ENCODE measurements around the gene TTLL4. TPM values are rescaled to one million over a fixed set of nuclear protein-coding genes. Genes with fewer than 3 reads are reported as not detected.

TTLL4 gene
- total and polyA plus RNA-seq, 9 donors: 6.9 to 19.6 (median 17.2) TPM

DNA sequence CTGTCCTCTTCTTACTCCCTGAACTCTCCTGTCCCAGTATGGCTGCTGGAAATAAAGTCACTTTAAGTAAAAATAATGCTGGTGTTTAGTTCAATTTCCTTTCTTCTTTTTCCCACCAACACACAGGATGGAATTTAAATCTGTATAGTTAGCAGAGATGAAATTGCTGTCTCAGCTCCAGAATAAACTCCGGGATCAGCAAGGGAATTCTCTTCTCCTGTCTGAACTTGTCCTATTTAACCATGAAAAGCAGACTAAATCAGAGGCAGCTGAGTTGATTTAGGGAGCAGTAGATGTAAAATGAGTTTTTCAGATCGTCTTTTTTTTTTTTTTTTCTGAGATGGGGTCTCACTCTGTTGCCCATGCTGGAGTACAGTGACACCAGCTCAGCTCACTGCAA, 25.9 kb downstream of the TTLL4 start:
- Histone ChIP-seq H3K4me3 (no peak overlapping the region), H3K4me1 (ENCODE audit: insufficient read depth) (peaks cover 1% of the 10 kb centered on the region), H3K27ac (no peak overlapping the region), H3K36me3 (no peaks in the 10 kb centered on the region), H3K9me3 (no peaks in the 10 kb centered on the region), H3K27me3 (no peaks in the 10 kb centered on the region)
- WGBS, 3 donors: 77 to 85% (median 83%) methylated on average over 2 of the region's 2 CpGs
- intact Hi-C loops (cut with DNase I): loop anchor here in 1 of 4 donors (10.0 kb wide), 1 partner anchor 88 kb away; no protein-coding TSS in a partner anchor
- DNase-seq: no peak
- no peak for TF ChIP-seq POLR2A (IDR thresholded peaks at IDR 0.05)
- TF ChIP-seq EP300 (IDR thresholded peaks at IDR 0.05): no peak
- TF ChIP-seq, protein P1, sequence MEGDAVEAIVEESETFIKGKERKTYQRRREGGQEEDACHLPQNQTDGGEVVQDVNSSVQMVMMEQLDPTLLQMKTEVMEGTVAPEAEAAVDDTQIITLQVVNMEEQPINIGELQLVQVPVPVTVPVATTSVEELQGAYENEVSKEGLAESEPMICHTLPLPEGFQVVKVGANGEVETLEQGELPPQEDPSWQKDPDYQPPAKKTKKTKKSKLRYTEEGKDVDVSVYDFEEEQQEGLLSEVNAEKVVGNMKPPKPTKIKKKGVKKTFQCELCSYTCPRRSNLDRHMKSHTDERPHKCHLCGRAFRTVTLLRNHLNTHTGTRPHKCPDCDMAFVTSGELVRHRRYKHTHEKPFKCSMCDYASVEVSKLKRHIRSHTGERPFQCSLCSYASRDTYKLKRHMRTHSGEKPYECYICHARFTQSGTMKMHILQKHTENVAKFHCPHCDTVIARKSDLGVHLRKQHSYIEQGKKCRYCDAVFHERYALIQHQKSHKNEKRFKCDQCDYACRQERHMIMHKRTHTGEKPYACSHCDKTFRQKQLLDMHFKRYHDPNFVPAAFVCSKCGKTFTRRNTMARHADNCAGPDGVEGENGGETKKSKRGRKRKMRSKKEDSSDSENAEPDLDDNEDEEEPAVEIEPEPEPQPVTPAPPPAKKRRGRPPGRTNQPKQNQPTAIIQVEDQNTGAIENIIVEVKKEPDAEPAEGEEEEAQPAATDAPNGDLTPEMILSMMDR (IDR thresholded peaks at IDR 0.05): no peak

DNA sequence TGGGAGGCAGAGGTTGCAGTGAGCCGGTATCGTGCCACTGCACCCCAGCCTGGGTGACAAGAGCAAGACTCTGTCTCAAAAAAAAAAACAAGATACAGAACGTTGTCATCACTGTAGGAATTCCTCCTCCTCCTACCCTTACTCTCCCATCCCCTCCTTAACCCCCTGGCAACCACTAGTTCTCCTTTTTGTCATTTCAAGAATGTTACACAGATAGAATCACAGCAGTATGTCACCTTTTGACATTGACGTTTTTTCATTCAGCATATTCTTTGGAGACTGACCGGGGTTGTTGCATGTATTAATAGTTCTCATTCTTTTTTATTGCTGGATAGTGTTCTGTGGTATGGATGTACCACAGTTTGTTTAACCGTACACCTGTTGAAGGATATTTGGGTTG, 32.4 kb downstream of the TTLL4 start:
- DNase-seq: no peak
- WGBS, 3 donors: 81 to 83% (median 82%) methylated on average over 6 of the region's 6 CpGs
- no peaks in the 10 kb centered on the region for H3K27me3 ChIP-seq
- TF ChIP-seq POLR2A (IDR thresholded peaks at IDR 0.05): no peak
- no peak for TF ChIP-seq EP300 (IDR thresholded peaks at IDR 0.05)
- TF ChIP-seq, protein P1 (IDR thresholded peaks at IDR 0.05): no peak
- no peaks in the 10 kb centered on the region for H3K36me3 ChIP-seq
- H3K4me1 ChIP-seq (ENCODE audit: insufficient read depth): no peaks in the 10 kb centered on the region
- no peak overlapping the region for H3K4me3 ChIP-seq
- intact Hi-C loops (cut with DNase I): no loop called here
- no peaks in the 10 kb centered on the region for H3K9me3 ChIP-seq
- no peak overlapping the region for H3K27ac ChIP-seq

DNA sequence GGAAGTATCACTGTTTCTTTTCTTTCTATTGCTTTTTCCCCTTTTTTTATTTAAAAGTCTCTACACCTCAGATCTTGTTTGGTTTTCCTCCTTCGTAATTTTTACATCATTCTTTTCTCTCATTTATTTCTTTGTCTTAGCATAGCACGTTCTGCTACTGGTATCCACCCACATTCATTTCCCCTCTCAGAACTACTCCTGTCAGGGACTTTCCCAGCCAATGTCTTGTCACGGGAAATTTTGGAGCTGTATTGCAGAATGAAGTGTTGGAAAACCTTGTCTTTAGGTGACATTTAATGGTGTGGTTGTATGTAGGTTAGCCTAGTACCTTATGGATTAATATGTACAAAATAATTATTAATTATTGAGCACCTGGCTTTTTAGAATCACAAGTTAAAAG, 34.0 kb downstream of the TTLL4 start:
- Histone ChIP-seq H3K36me3 (no peaks in the 10 kb centered on the region), H3K4me1 (ENCODE audit: insufficient read depth) (no peaks in the 10 kb centered on the region), H3K27ac (no peak overlapping the region), H3K4me3 (no peak overlapping the region), H3K9me3 (no peaks in the 10 kb centered on the region), H3K27me3 (no peaks in the 10 kb centered on the region)
- WGBS, 3 donors: 78 to 91% (median 83%) methylated on average over 3 of the region's 3 CpGs
- no peak for DNase-seq
- intact Hi-C loops (cut with DNase I): no loop called here
- TF ChIP-seq POLR2A (IDR thresholded peaks at IDR 0.05): no peak
- TF ChIP-seq, protein P1 (IDR thresholded peaks at IDR 0.05): no peak
- TF ChIP-seq EP300 (IDR thresholded peaks at IDR 0.05): no peak

DNA sequence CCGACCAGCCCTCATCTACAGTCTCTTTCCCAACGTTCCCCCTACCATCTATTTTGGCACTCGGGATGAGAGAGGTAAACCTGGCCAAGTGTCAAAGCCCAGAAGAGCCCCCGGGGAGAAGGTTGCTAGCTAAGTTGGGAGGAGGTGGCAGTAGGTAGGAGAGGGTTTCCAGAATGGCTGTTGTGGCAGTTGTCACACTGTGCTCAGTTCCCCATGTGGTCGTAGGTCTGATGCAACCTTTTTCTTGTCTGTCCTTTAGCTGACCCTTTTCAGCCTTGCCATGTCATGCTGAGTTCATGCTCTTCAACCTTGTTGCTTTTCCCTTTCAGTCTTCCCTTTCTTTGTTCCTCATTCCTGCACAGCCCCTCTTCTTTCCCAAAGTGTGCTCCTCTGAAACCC, 34.5 kb downstream of the TTLL4 start:
- H3K36me3 ChIP-seq: no peaks in the 10 kb centered on the region
- intact Hi-C loops (cut with DNase I): no loop called here
- TF ChIP-seq EP300 (IDR thresholded peaks at IDR 0.05) (no peak), POLR2A (IDR thresholded peaks at IDR 0.05) (no peak)
- TF ChIP-seq, protein P1 (IDR thresholded peaks at IDR 0.05): no peak
- no peak overlapping the region for H3K27ac ChIP-seq
- H3K4me3 ChIP-seq: no peak overlapping the region
- no peaks in the 10 kb centered on the region for H3K27me3 ChIP-seq
- DNase-seq: no peak
- H3K9me3 ChIP-seq: no peaks in the 10 kb centered on the region
- WGBS, 3 donors: 79 to 83% (median 83%) methylated on average over 5 of the region's 5 CpGs
- no peaks in the 10 kb centered on the region for H3K4me1 ChIP-seq (ENCODE audit: insufficient read depth)
